ENCODE data around the gene SVIP.

Gene SVIP

DNA sequence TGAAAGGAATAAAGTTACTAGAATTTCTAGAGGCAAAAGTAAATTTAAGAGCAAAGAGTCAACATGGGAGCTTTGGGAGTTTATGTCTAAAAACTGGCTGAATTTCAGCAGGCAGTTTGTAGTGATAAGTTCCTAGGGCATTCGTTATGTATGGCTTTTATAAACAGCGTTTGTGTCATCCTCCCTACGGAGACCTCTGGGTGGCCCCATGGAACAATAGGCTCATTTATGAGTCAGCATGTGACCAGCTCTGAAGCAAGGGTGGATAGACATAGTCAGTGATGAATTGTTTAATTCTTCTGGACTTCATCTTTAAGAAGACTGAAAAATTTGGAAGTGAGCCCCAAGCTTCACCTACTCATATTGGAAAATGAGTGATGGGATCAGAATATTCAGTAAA lies 37.1 kb downstream of the SVIP start:
- DNase-seq (ENCODE audit: low spot score): no peak

DNA sequence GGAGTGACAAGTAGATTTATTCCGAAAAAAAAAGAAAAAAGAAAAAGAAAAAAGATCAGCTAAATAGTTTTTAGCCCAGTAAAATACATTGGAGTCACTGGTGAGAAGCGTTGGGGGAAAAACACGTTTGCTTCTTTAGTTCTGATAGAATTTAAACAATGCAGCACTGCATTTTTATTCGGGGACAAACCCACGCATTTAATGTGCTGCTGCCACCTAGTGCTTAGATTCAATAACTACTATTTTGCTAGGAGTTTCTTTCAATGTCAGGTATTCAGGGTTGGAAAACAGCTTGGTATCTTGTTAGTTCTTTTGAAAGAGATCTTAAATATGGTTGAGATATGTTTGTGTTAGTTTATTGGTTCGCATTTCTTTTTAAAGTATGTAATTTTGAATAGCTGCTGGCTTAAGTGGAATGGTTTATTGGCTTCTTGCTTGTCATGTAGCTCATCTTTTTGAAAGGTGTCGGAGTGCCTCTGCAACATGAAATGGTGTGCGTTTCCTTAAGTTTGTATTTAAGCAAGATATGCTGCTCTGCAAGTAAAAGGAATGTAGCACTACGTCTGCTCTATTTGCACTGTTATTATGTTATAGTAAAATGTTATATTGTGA lies 41.9 kb downstream of the SVIP start:
- peak; percentile 50 for DNase-seq (ENCODE audit: low spot score)

DNA sequence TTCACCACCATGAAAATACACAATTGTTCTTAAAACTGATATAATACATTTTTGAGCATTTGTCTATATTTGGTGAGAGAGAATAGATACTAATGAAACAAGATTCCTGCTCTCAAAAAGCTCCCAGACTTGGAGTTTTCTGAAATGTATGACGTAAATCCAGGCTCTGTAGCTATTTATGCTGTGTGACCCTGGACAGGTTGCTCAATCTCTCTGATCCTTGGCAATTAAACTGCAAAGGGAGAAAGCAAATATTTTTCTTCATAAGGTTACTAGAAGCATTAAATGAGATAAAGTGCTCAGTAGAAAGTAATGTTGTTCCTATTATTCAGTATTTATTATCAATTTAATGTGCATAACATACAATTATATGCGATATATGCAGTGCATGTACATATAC lies 42.5 kb downstream of the SVIP start:
- DNase-seq (ENCODE audit: low spot score): no peak

DNA sequence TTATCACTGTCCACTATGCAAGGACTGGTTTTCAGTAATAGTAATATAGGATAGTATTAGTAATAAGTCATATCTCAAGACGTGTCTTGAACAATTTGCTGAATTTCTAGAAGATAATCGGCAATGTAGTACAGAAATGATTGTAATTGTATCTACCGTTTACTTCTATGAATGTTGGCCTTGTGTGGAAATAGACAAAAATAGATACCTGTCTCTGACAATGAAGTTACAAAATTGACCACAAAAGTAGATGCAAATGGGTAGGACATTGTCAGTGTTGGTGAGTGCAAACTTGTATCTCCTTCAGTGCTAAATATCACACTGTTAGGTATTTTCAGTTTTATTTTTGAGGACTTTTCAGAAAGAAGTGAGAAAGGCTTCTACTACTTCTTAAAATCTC lies 43.1 kb downstream of the SVIP start:
- DNase-seq (ENCODE audit: low spot score): no peak

DNA sequence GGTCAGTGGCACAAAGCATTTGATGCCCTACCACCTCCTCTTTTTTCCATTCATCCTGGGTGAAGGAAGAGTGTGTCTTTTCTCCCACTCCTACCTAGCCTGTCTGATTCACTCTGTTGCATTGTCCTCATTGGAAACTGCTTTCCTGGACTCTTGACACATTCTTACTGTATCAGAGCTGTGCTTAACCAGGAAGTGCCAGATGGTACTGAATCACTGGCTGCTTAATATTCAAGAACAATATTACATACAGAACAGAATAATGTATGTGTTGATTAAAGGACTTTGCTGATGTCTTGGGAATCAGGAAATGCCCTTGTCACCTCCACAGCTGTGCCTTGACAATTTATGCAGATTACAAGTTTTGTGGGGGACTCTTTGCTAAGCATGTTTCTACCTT lies 44.4 kb downstream of the SVIP start:
- DNase-seq (ENCODE audit: low spot score): no peak

DNA sequence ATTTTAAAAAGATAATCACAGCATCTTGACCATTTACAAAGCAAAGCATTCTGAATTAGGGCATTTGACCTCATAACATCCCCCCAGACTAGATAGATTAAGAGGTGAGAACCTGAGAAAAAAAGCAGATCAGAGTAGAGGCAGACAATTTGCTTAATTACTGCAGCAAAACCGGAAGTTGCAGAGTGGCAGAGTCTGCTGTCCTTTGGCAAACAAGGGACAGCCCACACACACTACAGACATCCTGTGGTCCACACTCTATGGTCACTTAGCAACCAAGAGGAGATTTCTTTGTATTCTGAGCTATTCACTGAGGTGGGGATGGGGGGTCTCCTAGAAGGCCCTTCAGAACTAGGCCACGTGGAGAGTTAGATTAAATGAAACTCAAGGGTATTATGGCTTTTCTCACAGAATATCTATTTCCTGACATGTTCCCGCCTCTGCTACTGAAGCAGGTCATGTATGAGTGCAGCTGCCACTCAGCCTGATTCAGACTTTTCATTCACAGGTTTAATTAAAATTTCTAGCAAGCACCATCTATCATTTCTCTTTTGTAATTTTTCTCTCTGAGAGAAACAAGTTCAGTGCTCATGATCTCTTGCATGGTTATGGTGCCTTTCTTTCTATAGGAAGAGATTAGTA lies 48.5 kb downstream of the SVIP start:
- DNase-seq (ENCODE audit: low spot score): no peak

DNA sequence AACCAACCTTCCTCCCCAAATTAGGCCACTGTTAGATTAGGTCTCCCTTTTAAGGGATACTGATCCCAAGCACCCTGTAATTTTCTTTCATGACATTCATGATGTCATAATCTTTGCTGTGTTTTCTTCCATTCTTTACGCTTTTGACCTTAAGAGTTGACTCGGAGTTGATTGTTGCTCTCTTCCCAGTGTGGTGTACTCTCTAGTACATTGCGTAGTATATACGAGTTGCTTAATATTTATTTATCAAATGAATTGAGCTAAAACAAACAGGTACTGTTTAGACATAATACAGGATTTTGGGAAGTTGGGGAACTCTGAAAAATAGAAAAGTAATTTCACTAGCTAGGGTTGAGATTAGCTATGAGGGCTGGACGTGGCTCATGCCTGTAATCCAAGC lies 49.8 kb downstream of the SVIP start:
- no peak for DNase-seq (ENCODE audit: low spot score)

DNA sequence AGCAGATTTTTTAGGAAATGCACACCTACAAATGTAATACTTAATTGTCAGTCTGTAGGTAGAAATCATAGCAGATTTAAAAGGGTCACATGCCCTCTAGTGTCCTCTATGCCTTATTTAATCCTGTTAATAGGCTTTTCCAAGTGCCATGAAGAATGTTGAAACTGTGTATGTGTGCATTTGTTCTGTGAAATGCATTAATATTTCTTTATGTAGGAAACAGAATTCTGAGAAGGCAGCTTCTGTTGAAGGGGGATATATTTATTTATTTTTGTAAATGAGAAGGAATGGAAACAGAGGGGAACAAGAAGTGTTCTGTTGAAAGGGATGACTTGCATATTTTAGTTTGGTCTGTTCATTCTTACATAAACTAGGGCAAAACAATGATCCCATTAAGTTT lies 51.0 kb downstream of the SVIP start:
- no peak for DNase-seq (ENCODE audit: low spot score)

DNA sequence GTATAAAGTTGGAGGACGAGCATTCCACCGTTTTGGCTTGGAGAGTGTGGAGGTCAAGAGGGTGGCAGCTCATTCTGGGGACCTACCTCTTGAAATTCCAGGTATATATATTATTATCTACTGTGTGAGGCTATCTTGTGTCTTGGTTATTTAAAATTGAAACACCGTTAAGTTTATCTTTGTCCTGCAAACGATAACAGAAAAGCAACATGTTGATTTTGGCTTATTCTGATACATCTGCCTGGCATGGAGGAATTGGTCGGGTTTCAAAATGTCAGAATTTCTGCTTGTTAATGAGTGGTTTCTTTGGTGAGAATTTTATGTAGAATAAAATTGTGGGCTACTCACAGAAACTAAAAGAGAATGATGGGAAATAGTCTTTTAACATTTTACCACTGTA lies 54.4 kb downstream of the SVIP start:
- no peak for DNase-seq (ENCODE audit: low spot score)

DNA sequence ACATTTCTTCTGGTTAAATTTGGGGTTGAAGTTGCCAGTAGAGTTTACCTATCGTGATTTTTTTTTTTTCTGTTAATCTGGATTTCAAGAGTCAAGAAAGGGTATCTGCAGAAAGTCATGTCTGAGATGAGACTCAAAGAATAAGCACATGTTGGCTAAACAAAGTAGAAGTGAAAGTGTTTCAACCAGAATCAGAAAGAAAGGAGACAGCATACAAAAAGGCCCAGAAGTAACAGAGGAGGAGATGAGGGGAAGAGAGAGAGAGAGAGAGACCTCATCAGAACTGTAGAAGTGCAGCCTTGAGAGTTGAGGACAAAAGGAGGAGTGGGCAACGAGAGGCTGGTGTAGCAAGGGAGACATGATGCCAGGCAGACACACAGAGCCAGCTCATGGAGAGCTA lies 54.9 kb downstream of the SVIP start:
- no peak for DNase-seq (ENCODE audit: low spot score)

DNA sequence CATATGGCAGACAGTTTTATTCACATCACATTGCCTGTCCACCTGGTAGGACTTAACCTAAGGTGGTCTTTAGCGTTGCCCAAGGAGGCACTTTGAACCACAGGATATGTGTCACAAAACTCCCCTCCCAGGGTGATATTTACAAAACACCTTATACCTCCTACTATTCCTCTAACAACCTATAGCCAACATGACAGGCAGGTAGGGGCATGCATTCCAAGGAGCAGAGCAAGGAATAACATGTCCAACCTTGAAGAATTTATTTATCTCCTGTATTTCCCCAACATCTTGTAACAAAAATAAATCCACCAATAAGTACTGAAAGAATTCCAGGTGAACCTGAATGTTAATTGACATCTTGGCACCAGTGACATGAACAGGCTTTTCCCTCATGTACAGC lies 60.5 kb downstream of the SVIP start:
- DNase-seq (ENCODE audit: low spot score): no peak

Data from iPS-NIHi11 (cell line).